Ishikawa (cell line): ENCODE results near the gene CNOT6.

Source experiments
- CEBPB ChIP-seq: IDR thresholded peaks from 2 replicates; pipeline ENCODE4 v1.6.1; 2012
- CREB1 ChIP-seq: IDR thresholded peaks from 2 replicates; pipeline ENCODE4 v1.6.1; 2012; ENCODE audit warnings: low read depth
- EGR1 ChIP-seq: IDR thresholded peaks from 2 replicates; pipeline ENCODE4 v1.6.1; 2012
- EP300 ChIP-seq: IDR thresholded peaks from 2 replicates; pipeline ENCODE4 v1.6.1; 2012; ENCODE audit warnings: borderline replicate concordance
- FOXM1 ChIP-seq: IDR thresholded peaks from 2 replicates; pipeline ENCODE4 v1.6.1; 2012; ENCODE audit warnings: low read depth, borderline replicate concordance
- NFIC ChIP-seq: IDR thresholded peaks from 2 replicates; pipeline ENCODE4 v1.6.1; 2012
- RAD21 ChIP-seq: IDR thresholded peaks from 2 replicates; pipeline ENCODE4 v1.6.1; 2012; ENCODE audit warnings: low read depth
- TAF1 ChIP-seq: IDR thresholded peaks from 2 replicates; pipeline ENCODE4 v1.6.1; 2012; ENCODE audit warnings: low read depth, mild to moderate bottlenecking
- TCF12 ChIP-seq: IDR thresholded peaks from 2 replicates; pipeline ENCODE4 v1.6.1; 2012; ENCODE audit warnings: low read depth
- TEAD4 ChIP-seq: IDR thresholded peaks from 2 replicates; pipeline ENCODE4 v1.6.1; 2012
- YY1 ChIP-seq: IDR thresholded peaks from 2 replicates; pipeline ENCODE4 v1.6.1; 2012; ENCODE audit warnings: low read depth
- ZBTB7A ChIP-seq: IDR thresholded peaks from 2 replicates; pipeline ENCODE4 v1.6.1; 2012; ENCODE audit warnings: low read depth
- TF ChIP-seq, protein P1 (sequence below): IDR thresholded peaks from 2 replicates; pipeline ENCODE4 v1.6.1; 2012
- TF ChIP-seq, protein P2 (sequence below): IDR thresholded peaks from 2 replicates; pipeline ENCODE4 v1.6.1; 2012
- TF ChIP-seq, protein P3 (sequence below): IDR thresholded peaks from 2 replicates; pipeline ENCODE4 v1.6.1; 2012; ENCODE audit warnings: low read depth, mild to moderate bottlenecking

CNOT6 gene

DNA sequence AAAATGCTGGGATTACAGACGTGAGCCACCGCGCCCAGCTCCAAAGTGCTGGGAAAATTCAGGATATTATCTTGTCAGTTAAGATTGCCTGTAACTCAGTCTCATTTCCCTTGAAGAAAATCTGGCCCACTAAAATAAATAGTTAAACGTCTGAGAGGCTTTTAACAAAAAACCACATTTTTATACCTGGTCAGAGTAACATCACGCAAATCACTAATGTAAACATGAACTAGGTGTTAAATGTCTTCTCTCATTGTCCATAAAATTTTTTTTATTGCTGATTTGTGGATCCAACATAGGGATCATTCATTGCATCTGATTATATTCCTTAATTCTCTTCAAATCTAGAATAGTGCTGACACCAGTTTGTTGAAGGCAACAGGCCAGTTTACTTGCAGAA, 22.3 kb downstream of the CNOT6 start:
- TF ChIP-seq YY1 (no peak), EP300 (no peak), CREB1 (no peak), TAF1 (no peak), RAD21 (no peak), CEBPB (no peak), ZBTB7A (no peak), TCF12 (no peak), EGR1 (no peak), NFIC (no peak)
- TF ChIP-seq, protein P1, sequence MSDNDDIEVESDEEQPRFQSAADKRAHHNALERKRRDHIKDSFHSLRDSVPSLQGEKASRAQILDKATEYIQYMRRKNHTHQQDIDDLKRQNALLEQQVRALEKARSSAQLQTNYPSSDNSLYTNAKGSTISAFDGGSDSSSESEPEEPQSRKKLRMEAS: no peak
- TF ChIP-seq, protein P2, sequence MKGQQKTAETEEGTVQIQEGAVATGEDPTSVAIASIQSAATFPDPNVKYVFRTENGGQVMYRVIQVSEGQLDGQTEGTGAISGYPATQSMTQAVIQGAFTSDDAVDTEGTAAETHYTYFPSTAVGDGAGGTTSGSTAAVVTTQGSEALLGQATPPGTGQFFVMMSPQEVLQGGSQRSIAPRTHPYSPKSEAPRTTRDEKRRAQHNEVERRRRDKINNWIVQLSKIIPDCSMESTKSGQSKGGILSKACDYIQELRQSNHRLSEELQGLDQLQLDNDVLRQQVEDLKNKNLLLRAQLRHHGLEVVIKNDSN: no peak

DNA sequence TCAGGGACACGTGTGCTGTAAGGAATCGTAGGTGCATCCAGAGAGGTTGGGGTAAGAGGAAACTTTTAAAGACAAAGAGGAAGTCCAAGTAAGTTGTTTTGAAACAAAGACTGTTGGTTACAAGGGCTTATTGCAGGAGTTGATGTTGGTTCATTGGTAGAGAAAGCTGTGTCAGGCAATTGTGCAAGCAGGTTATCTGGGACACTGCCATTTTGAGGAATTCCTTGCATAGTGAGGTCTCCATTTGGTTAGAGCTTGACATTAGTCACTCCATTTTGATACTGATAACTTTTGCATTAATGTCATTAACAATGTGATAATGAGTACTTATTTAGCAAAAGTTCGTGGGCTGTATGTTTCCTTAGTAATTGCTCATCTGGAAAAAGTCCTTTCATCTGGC, 24.9 kb downstream of the CNOT6 start:
- TF ChIP-seq CEBPB (no peak), ZBTB7A (no peak)
- TF ChIP-seq, protein P2: no peak

- TF ChIP-seq, protein P3, sequence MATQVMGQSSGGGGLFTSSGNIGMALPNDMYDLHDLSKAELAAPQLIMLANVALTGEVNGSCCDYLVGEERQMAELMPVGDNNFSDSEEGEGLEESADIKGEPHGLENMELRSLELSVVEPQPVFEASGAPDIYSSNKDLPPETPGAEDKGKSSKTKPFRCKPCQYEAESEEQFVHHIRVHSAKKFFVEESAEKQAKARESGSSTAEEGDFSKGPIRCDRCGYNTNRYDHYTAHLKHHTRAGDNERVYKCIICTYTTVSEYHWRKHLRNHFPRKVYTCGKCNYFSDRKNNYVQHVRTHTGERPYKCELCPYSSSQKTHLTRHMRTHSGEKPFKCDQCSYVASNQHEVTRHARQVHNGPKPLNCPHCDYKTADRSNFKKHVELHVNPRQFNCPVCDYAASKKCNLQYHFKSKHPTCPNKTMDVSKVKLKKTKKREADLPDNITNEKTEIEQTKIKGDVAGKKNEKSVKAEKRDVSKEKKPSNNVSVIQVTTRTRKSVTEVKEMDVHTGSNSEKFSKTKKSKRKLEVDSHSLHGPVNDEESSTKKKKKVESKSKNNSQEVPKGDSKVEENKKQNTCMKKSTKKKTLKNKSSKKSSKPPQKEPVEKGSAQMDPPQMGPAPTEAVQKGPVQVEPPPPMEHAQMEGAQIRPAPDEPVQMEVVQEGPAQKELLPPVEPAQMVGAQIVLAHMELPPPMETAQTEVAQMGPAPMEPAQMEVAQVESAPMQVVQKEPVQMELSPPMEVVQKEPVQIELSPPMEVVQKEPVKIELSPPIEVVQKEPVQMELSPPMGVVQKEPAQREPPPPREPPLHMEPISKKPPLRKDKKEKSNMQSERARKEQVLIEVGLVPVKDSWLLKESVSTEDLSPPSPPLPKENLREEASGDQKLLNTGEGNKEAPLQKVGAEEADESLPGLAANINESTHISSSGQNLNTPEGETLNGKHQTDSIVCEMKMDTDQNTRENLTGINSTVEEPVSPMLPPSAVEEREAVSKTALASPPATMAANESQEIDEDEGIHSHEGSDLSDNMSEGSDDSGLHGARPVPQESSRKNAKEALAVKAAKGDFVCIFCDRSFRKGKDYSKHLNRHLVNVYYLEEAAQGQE: no peak
Observed at GRCh38 chr5:180521101-180521500, 26.9 kb downstream of the CNOT6 start.

DNA sequence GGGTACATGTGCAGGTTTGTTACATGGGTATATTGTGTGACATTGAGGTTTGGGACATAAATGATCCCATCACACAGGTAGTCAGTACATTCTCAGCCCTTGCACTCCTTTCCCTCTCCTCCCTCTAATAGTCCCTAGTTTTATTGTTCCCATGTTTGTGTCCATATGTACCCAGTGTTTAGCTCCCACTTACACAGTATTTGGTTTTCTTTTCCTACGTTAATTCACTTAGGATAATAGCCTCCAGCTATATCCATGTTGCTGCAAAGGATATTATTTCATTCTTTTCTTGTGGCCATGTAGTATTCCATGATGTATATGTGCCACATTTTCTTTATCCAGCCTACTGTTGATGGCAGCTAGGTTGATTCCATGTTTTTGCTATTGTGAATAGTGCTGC, 27.4 kb downstream of the CNOT6 start:
- TF ChIP-seq FOXM1 (no peak), EGR1 (no peak), RAD21 (no peak), TCF12 (no peak), YY1 (no peak), CREB1 (no peak), NFIC (no peak), EP300 (no peak), TAF1 (no peak), CEBPB (no peak), ZBTB7A (no peak), TEAD4 (no peak)
- TF ChIP-seq, protein P1: no peak
- TF ChIP-seq, protein P2: no peak
- TF ChIP-seq, protein P3: no peak

- TF ChIP-seq, protein P3: no peak
- TF ChIP-seq, protein P2: no peak
- TF ChIP-seq ZBTB7A (no peak), CREB1 (no peak), FOXM1 (no peak), EGR1 (no peak), CEBPB (no peak), TAF1 (no peak), NFIC (no peak), TEAD4 (no peak)
Observed at GRCh38 chr5:180522330-180522729, 28.2 kb downstream of the CNOT6 start.
